HUES6 (cell line): ENCODE results near the gene KDELR3.

Experiments used
- H3K27ac ChIP-seq: 2 replicates; pipeline ENCODE4 v1.7.0; 2013; ENCODE audit warnings: low read depth, mild to moderate bottlenecking, low read length, inconsistent platforms
- H3K27me3 ChIP-seq: 2 replicates; pipeline ENCODE4 v1.6.1; 2013; ENCODE audit warnings: low read length; ENCODE audit not compliant: control insufficient read depth, insufficient read depth
- H3K36me3 ChIP-seq: 2 replicates; pipeline ENCODE4 v1.6.1; 2013; ENCODE audit warnings: low read length; ENCODE audit not compliant: control insufficient read depth, insufficient read depth
- H3K4me1 ChIP-seq: 2 replicates; pipeline ENCODE4 v1.6.1; 2013; ENCODE audit warnings: low read length; ENCODE audit not compliant: control insufficient read depth, insufficient read depth
- H3K4me3 ChIP-seq: 2 replicates; pipeline ENCODE4 v1.5.1; 2013; ENCODE audit warnings: low read depth, low read length
- H3K9ac ChIP-seq: one replicate; pipeline ENCODE4 v1.6.1; 2013; ENCODE audit warnings: mild to moderate bottlenecking, low read length
- H3K9me3 ChIP-seq: 2 replicates; pipeline ENCODE4 v1.6.1; 2013; ENCODE audit warnings: low read depth, low read length; ENCODE audit not compliant: control insufficient read depth, insufficient read depth

The KDELR3 gene

DNA sequence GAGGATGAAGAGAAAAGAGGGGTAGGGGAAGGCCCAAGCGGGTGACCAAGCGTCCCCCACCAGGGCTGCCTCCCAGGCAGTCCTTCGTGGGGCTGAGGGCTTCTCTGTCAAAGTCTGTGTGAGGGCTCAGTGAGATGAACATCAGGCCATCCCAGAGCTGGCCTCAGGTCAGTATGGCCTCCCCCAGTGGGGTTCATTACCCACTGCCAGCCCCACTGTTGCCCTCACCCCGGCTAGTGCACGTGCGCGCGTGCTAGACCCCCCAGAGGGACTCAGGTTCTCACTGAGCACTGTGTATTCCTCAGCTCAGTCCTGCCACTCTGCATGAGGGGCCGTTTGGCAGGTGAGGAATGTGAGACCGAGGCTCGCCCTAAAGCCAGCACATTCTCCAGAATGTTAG lies 3.3 kb downstream of the KDELR3 start:
- H3K9ac ChIP-seq = no peak overlapping the region
- H3K27ac ChIP-seq = no peak overlapping the region
- H3K9me3 ChIP-seq = no peaks in the 10 kb centered on the region
- peaks cover 25% of the 10 kb centered on the region for H3K27me3 ChIP-seq
- peaks cover 12% of the 10 kb centered on the region for H3K4me1 ChIP-seq
- H3K4me3 ChIP-seq = no peak overlapping the region
- no peaks in the 10 kb centered on the region for H3K36me3 ChIP-seq

DNA sequence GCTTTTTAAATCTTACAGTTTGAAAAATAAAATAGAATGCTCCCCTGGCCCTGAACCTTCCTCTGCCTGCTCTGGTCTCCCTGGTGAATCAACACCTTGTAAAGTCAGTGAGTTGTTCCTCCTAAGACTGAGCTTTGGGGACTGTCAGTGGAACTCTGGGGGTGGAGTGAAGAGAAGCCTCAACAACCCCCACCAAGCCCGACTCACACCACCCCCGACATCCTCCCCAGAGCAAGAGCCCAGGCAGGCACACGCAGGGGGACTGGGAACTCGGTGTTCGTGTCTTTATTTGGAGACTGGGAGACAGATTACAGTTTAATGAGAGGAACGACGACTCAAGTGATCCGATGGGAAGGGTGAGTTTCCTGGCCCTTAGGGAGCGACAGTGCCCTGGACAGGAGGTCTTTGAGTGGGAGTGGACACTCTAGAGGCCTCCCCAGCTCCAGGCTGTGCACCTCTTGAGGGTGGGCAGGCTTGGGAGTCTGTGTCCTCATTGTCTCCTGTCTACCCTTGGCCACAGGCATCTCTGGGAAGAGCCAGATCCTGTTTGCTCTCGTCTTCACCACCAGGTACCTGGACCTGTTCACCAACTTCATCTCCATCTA lies 6.2 kb downstream of the KDELR3 start:
- Histone ChIP-seq H3K36me3 (peaks cover 3% of the 10 kb centered on the region; the same call in 1 of the 2 replicates), H3K27ac (no peak overlapping the region), H3K27me3 (0 out of 2 replicates have a peak, but pooled peaks cover under 1% of the 10 kb centered on the region), H3K9me3 (no peaks in the 10 kb centered on the region), H3K4me3 (no peak overlapping the region), H3K4me1 (no peaks in the 10 kb centered on the region; the same call in 1 of the 2 replicates), H3K9ac (no peak overlapping the region)

DNA sequence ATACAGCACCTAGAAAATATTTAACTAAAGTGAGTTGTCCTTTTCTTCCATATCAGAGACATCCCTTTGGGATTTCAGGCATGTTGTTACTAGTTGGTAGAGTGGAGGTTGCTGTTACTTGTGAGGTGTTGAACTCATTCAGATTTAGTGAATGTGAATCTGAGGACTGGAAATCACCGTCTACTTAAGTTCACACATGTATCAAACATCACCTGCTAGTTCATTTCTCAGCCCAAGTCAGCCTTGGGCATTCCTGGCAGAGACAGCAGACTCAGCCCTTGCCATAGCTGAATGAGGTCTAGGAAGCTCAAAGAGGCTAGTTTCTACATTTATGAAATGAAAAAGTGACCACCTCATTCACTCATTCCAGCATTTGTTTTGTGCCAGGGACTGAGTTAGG lies 9.7 kb downstream of the KDELR3 start:
- Histone ChIP-seq H3K9me3 (no peaks in the 10 kb centered on the region), H3K4me3 (no peak overlapping the region), H3K36me3 (peaks cover 30% of the 10 kb centered on the region), H3K27ac (no peak overlapping the region), H3K4me1 (no peaks in the 10 kb centered on the region; the same call in 1 of the 2 replicates), H3K9ac (no peak overlapping the region), H3K27me3 (no peaks in the 10 kb centered on the region)

DNA sequence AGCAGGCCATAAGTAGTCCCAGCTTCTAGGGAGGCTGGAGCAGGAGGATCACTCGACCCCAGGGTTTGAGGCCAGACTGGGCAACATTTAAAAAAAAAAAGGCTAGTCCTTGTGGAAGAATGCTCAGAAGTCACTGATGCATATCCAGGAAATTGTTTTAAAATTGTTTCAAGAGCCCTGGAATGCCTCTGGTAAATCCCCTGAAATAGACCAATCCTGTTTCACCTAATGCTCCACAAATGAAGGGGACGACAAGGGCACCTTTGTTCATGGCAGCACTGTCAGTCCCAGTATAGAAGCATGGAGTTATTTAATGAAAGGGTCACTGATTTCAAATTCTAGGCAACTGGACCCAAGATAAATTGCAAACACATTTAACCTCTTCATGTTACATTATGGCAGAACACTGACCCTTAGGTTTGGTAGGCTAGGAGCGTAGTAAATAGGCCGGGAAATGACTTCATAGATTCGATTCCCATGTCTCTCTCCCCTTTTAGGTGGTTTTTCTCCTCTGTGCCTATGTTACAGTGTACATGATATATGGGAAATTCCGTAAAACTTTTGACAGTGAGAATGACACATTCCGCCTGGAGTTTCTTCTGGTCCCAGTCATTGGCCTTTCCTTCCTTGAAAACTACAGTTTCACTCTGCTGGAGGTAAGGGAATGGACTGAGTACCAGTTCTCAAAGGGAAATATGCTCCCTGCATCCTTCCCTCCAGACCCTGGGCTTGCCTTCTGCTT lies 11.4 kb downstream of the KDELR3 start:
- Histone ChIP-seq H3K9me3 (no peaks in the 10 kb centered on the region), H3K4me3 (no peak overlapping the region), H3K36me3 (peaks cover 47% of the 10 kb centered on the region), H3K9ac (no peak overlapping the region), H3K27me3 (no peaks in the 10 kb centered on the region), H3K27ac (no peak overlapping the region), H3K4me1 (no peaks in the 10 kb centered on the region; the same call in 1 of the 2 replicates)

DNA sequence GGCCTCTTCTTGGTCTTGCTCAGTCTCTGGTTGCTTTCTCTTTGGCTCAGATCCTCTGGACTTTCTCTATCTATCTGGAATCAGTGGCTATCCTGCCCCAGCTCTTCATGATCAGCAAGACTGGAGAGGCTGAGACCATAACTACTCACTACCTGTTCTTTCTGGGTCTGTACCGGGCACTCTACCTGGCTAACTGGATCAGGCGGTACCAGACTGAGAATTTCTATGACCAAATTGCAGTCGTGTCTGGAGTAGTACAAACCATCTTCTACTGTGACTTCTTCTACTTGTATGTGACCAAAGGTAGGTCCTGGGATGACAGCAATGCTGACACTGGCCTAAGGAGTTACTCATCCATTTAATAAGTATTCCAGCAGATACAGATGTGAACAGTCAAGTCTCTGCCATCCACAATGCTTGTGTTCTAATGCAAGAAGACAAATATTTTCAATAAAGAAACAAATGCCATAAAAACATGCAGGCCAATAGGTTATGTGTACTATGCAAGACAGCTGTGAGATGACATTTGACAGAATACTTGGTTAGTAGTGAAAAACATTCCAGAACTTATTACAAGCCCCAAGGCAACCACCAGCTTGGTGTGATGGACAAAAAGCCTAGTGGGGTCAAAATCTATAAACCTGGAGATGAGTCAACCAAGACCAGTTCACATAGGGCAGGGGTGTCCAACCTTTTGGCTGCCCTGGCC lies 13.4 kb downstream of the KDELR3 start:
- no peak overlapping the region for H3K27ac ChIP-seq
- no peaks in the 10 kb centered on the region for H3K9me3 ChIP-seq
- H3K36me3 ChIP-seq = peaks cover 65% of the 10 kb centered on the region
- no peaks in the 10 kb centered on the region for H3K4me1 ChIP-seq
- H3K4me3 ChIP-seq = no peak overlapping the region
- H3K9ac ChIP-seq = no peak overlapping the region
- H3K27me3 ChIP-seq = no peaks in the 10 kb centered on the region

DNA sequence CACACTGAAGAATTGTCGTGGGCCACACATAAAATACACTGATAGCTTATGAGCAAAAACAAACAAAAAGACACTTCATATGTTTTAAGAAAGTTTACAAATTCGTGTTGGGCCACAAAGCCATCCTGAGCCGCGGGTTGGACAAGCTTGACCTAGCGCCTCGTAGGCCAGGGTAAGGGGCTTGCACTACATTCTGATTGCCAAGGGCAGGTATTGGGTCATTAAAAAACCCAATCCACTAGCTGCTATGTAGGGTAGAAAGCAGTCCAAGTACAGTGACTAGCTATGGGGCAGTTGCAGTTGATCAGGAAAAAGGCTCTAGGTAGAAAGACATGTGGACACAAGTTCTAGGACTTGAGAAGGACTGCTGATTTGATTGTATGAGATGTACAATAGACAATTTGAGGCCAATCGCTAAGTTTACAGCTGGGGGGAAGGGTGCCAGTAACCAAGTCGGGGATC lies 14.0 kb downstream of the KDELR3 start:
- Histone ChIP-seq H3K27me3 (no peaks in the 10 kb centered on the region), H3K4me3 (no peak overlapping the region), H3K36me3 (peaks cover 71% of the 10 kb centered on the region), H3K9ac (no peak overlapping the region), H3K9me3 (no peaks in the 10 kb centered on the region), H3K4me1 (no peaks in the 10 kb centered on the region), H3K27ac (no peak overlapping the region)

DNA sequence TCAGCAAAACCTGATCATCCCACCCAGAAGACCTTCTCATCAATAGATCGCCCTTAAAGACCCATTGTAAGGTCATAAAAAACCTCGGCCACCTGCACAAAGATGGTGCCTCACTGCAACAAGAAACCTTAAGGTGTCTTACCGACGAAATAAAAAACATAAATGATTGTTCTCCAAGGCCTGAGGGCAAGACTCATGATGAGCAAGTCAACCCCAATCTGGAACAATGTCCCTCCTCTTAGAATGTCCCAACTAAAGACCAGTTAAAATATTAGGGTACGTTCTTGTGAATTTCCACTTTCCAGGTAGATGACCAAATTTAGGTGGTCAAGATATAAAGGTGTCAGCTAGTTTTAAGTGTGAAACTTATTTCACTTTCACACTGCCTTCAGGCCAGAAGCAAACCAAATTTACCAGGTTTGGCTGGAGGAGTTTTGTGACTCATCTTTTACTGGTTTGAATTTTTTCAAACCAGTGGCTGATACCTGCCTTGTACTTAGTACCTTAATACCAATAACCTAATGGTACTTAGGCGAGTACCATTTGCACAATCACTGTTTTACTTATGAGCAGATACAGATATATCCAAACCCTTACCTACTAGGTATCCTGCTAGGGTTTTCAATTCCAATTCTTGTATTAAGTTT lies 14.9 kb downstream of the KDELR3 start:
- Histone ChIP-seq H3K9me3 (no peaks in the 10 kb centered on the region), H3K36me3 (peaks cover 79% of the 10 kb centered on the region), H3K4me1 (no peaks in the 10 kb centered on the region), H3K27me3 (no peaks in the 10 kb centered on the region), H3K4me3 (no peak overlapping the region), H3K9ac (no peak overlapping the region), H3K27ac (no peak overlapping the region)

DNA sequence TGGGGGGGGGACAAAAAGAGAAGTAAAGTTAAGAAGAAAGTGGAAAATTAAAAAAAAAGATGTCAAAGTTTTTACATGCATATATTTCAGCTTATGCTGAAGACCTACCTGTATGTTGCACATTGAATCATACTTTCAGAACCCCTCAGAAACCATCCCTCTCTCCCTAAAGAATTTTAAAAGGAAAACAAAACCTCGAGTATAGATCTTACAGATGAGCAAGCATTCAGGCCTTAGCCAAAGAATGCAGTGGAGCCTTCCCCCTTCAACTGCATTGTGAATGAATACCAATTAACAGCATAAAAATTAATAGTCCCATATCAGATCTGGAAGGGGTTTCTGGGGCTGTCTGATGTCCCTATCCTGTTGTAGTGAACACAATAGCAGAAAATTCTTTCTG lies 16.3 kb downstream of the KDELR3 start:
- peaks cover 91% of the 10 kb centered on the region for H3K36me3 ChIP-seq
- no peaks in the 10 kb centered on the region for H3K9me3 ChIP-seq
- no peak overlapping the region for H3K27ac ChIP-seq
- H3K4me3 ChIP-seq = no peak overlapping the region
- H3K4me1 ChIP-seq = no peaks in the 10 kb centered on the region
- no peak overlapping the region for H3K9ac ChIP-seq
- no peaks in the 10 kb centered on the region for H3K27me3 ChIP-seq

DNA sequence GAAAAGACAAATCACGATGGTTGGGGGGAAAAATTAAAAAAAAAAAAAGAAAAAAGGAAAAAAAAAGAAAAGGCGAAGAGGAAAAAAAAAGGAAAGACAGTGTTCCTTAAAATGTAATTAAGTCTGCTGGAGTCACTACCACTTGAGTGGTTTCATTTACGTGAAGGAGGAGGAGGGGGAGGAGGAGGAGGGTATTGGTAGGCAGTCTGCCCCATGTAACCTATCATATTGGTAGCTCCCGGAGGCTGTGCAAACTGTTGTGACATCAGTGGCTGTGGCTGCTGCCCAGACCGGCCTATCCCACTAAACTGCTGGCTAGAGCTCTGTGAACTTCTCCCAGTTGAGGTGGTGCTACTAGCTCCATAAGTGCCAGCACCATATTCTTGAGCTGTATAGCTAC lies 17.9 kb downstream of the KDELR3 start:
- peaks cover 9% of the 10 kb centered on the region; the same call in 1 of the 2 replicates for H3K4me1 ChIP-seq

DNA sequence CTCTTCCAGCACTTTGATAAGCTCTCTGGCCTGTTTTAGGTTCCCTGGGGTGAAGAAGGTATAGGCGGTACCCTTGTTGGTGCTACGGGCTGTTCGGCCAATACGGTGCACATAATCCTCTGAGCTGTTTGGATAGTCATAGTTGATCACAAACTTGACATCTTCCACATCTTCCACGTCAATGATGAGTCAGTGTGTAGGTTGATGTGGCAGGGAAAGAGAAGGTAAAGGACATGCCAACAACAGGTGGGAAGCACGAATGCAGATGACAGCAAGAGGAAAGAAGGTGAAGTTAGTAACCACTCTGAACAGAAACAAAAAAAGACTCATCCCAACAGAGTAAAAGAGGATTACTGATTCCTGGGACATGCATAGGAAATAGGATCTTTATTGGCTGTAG lies 20.1 kb downstream of the KDELR3 start:
- Histone ChIP-seq H3K4me3 (no peak overlapping the region), H3K9ac (no peak overlapping the region)

More for the DNA sequence above, 17.9 kb downstream of the KDELR3 start:
- H3K9ac ChIP-seq = no peak overlapping the region
- no peak overlapping the region for H3K4me3 ChIP-seq
- H3K27me3 ChIP-seq = no peaks in the 10 kb centered on the region
- H3K36me3 ChIP-seq = peaks cover 97% of the 10 kb centered on the region
- H3K27ac ChIP-seq = no peak overlapping the region
- H3K9me3 ChIP-seq = no peaks in the 10 kb centered on the region

More for the DNA sequence above, 20.1 kb downstream of the KDELR3 start:
- peaks cover 11% of the 10 kb centered on the region; the same call in 1 of the 2 replicates for H3K4me1 ChIP-seq
- H3K27me3 ChIP-seq = no peaks in the 10 kb centered on the region
- H3K27ac ChIP-seq = no peak overlapping the region
- H3K9me3 ChIP-seq = no peaks in the 10 kb centered on the region
- peaks cover 97% of the 10 kb centered on the region for H3K36me3 ChIP-seq
